DMS53 treated with DMSO at 0.1 percent for 48 hours (cell line): ENCODE measurements around the gene NAV2.
"Not testable (repeated sequence)": the region's sequence is repeated elsewhere in the genome, so short reads cannot be mapped to it uniquely, and the experiment has no call there.

Source experiments
- DNase-seq: peaks from one replicate; lab custom pipeline; 2025; ENCODE audit not compliant: unreplicated experiment; lab: John Stamatoyannopoulos, UW

NAV2 gene

DNA sequence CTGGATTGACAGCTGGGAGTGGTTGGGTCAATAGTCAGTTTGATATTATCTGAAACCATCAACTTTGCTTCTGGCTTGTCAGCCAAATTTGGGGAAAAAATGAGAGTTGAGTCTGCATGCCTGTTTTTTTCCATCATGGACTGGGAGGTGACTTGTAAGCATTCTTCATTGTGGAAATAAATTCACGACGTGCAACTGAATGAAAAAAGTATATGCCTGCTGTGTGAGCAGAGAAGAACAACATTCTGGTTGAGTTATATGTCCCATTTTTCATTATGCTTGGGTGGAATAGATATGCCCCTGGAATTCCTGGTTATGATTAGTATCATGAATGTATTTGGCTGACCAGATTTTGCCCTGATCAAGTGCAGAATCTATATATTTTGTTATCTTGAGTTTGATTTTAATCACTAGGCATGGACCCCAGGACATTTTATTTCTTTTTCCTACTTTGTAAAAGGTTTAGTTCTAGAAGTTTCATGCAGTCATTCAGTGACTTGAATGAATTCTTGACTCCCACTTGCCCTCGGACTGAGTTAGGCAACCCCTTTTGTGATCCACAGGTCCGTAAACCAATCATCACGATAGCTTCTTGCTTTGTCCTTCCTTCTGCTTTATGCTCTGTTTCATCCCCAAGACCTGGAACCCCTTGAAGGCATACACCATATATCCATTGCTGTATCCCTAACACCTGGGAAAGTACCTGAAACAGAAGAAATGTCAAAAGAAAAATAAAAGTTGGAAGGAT is 205.8 kb downstream of the NAV2 start:
- no peak for DNase-seq

DNA sequence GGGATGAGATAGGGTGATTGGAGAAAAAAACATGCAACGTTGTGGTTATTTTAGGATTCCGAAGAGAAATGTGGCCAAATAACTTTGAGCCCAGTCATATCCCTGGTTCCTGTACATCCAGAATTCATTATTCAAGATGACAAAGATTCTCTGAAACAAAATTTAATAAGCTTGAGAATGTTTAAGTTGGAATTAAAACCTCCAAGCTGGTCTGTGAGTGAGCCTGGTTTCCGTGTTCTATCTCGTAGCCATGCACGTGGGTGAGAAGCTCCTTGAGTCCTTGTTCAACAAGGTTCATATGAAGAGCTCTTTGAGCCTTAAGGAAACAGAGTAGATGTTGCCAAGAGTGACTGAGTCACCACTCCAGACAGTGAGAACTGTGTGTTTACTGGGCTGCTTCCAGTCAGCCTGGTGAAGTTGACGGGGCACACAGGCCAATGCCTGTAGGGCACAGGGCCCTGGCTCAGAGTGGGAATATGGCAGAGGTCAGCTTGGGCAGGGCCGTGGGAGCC is 206.5 kb downstream of the NAV2 start:
- DNase-seq = peak; percentile 94

DNA sequence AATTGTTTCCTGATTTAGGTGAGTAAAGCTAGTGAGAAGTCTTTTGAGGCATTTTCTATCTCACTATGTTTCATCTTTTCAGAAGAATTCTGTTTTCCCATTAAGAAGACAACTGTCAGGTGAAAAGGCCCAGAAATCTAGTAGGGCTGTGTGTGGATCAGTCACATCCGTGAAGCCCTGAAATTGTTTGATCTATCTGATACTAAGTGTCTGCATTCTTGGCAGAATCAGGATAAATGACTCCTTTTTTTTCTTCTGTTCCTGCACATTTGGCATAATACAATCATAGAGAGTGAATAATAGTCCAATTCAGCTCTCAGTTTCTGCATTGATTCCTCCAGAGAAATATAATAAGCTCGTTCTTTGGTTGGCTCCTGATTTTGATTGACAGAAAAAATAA is 208.3 kb downstream of the NAV2 start:
- no peak for DNase-seq

DNA sequence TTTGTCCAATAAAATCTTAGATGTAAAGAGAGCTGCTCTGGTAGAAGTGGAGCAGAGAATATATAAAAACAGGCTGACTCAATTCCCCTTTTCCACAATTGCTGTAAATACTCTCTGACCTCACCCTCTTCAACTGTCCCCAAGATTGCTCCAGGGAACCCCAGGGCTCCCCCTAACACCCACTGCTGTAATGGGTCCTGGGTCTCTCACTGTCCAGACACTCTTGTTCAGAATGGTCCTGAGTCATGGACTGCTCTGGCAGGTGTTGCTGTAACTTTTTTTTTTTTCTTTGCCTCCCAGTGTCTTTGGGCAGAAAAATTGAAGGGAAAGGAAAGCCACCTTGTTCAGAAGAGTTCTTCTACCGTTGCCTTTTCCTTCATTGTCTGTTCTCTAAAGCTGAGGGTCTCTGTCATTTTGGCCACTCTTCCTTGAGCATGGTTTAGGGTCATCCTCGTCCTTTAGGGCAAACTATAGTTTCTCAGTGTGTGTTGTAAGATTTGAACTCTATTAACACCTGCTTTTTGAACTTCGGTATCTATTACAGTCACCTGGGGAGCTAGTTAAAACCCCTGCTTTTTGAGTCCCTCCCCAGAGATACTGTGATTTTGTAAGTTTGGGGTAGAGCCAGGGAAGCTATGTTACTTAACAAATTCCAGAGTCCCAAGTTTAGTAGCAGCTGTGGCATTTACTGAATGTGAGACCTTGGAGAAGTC is 209.5 kb downstream of the NAV2 start:
- no peak for DNase-seq

DNA sequence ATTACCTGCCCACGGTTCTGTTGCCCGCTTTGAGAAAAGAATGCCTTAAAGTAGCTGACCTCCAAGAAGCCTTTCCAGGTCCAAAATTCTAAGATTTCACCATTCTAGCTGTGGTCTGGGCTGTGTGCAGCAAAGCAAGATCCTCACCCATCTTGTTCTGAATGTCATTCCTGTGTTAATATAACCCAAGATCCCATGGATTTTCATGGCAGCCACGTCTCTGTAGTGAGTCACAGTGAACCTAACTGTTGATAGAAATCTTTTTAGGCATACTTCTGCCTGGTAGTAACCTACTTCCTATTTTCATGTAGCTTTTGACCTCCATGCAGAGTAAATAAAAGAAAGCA is 210.0 kb downstream of the NAV2 start:
- no peak for DNase-seq

DNA sequence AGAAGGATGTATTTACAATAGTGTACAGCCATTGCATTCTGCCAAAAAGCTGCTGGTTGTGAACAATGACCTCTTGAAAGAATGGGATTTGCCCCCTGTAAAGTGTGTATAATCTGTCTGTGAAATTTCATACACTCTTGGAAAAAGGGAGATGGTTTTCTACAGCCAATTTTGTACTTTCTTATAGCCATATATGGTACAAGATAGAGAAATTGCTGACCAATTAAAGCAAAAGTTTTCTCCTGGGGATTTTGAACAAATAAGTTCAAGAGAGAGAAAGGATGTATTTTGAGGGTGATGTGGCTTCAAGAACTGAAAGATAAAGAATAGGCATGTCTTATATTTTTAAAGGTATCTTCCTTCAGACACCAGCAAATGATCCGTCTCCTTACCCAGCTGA is 211.0 kb downstream of the NAV2 start:
- DNase-seq = no peak

DNA sequence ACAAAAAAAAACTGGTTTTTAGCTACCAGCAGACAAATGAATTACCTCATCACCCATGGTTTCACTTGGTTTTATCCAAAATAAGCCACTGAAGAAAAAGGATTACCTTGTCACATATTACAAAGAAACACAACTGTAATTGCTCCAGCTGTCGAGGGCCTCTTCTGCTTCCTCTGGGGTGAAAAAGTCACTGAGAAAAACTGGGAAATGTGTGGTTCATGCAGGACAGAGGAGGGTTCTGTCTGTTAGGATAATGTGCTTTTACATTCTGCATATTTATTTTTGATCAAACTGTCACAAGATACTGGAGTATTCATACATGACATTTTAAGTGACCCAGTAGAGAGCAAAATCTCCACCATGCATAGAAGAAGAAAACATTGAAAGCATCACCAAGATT is 211.7 kb downstream of the NAV2 start:
- DNase-seq = no peak

DNA sequence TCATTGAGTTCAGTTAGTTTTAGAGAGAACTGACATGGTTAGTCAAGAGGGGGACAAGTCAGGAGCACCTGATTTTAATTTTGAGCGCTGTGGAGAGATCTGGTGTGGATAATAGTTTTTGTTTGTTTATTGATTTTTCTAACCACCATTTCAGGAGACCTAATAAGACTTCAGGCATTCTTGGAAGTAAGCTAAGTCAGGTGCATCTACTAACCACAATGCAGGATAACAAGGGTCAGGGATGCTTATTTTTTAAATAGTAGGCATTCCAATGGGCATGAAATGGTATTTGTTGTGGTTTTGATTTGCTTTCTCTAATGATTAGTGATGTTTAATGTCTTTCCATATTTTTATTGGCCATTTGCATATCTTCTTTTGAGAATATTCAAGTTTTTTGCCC is 212.1 kb downstream of the NAV2 start:
- DNase-seq = no peak

DNA sequence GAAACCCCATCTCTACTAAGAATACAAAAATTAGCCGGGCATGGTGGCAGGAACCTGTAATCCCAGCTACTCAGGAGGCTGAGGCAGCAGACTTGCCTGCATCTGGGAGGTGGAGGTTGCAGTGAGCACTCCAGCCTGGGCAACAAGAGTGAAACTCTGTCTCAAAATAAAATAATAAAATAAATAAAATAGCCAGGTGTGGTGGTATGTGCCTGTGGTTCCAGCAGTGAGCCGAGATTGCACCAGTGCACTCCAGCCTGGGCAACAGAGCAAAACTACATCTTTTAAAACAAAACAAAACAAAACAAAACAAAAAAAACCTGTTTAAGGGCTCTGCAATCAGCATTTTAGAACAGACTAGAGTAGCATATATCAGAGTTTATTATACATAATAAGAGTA is 214.8 kb downstream of the NAV2 start:
- not testable (repeated sequence) for DNase-seq

DNA sequence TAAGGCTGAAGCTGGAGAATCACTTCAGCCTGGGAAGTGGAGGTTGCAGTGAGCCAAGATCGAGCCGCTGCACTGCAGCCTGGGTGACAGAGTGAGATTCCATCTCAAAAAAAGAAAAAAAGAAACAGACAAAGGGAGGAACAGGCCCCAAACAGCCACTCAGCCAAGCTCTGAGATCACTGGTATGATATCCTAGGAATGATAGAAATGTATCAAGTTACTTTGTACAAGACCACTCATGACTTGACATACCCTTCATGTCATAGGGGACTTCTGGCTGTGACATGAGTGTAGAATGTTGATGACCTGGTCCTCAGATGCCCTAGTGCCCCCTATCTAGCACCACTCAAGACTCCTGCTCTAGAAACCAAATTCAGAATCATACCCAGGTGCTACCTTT is 216.5 kb downstream of the NAV2 start:
- DNase-seq = no peak

DNA sequence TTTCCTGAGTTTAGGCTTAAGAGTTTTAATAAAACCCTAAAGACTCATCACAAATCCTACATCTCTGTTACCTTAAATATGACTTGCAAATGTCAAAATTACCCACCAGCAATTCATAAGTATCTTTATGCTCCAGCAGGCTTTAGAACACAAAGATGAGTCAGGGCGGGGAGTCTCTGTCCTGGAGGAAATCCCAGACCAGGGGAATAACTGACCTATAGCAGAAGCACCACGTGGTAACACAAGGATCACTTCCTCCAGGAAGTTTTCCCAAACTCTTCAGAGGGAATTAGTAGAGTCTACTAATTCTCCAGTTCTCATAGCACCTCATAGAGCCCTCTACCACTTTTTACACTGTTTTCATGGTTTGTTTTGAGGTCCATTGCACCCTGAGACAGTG is 217.0 kb downstream of the NAV2 start:
- no peak for DNase-seq

DNA sequence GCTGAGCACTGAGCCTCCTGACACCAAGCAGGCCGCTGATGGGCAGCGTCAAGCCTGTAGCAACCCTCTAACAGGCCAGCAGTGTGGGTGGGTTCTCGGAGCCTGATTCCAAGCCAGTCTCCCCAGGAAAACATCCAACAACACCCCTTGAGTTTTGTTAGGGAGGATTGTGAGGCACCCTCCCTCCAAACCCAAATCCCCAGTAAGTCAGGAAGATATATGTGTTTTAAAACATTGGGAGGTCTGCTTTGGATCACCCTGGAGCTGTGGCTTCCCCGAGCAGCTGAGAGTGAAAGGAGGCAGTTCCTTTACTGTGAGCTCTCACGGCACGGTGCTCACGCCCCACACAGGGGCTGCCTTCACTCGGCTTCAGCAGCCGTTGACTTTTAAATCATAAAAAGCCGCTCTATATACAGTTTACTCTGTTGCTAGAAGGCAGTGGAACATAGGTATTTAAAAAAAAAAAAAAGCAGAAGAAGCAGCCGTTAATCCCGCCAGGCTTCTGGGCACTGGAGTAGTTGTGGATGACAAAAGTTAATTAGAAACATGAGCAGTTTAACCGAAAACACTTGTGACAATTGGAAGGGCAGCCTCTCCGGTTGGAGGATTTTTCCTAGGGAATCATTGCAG is 218.6 kb downstream of the NAV2 start:
- no peak for DNase-seq

DNA sequence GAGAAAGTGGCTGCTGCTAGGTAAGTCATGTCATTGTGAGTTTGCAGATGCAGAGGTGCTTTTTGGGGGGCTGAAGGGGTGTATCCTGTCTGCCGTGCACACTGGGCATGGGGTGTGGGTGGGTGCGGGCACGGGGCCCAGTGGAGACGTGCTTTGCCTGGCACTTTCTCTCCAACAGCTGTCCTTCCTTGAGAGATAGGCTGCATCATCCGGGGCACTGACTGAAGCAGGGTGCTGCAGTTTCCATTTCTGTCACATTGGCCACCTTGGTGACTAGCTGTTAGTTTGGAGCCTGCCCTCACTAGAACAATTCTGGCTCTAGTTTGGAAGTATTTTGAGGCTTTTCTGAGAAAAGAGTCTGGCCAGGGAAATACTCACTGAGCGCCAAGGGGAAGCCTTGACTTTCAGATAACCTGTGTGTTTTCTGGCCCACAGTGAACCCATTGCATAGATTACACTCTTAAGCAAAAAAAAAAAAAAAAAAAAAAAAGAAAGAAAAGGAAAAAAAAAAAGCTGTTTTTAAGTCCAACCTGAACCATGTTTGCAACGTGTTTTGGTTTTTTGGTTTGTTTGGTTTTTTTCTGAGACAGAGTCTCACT is 219.2 kb downstream of the NAV2 start:
- no peak for DNase-seq

DNA sequence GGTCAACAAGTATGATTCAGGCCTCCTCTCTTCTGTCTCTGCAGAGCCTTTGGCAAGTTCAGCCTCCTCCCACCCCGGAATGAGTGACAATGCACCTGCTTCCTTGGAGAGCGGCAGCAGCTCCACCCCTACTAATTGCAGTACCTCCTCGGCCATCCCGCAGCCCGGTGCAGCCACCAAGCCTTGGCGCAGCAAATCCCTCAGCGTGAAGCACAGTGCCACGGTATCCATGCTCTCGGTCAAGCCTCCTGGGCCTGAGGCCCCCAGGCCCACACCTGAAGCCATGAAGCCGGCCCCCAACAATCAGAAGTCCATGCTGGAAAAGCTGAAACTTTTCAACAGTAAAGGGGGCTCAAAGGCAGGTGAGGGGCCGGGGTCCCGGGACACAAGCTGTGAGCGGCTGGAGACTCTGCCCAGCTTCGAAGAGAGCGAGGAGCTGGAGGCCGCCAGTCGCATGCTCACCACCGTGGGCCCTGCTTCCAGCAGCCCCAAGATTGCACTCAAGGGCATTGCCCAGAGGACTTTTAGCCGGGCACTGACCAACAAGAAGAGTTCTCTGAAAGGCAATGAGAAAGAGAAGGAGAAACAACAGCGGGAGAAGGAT is 220.6 kb downstream of the NAV2 start:
- DNase-seq = no peak

DNA sequence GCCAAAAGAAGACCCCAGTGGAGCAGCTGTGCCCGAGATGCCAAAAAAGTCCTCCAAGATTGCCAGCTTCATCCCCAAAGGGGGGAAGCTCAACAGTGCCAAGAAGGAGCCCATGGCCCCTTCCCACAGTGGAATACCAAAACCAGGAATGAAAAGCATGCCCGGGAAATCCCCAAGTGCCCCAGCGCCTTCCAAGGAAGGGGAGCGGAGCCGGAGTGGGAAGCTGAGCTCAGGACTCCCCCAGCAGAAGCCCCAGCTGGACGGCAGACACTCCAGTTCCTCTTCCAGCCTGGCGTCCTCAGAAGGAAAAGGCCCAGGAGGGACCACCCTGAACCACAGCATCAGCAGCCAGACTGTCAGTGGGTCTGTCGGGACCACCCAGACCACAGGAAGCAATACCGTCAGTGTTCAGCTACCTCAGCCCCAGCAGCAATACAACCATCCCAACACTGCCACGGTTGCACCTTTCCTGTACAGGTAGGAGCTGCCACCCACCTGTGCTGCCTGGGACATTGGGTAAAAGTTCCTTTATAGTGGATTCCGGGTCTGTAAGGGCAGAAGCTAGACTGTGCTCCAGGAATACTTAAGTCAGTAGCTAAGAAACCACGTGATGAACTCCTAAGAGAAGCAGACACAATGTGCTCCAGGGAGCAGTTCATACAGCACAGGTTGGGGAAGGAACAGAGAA is 221.3 kb downstream of the NAV2 start:
- no peak for DNase-seq

DNA sequence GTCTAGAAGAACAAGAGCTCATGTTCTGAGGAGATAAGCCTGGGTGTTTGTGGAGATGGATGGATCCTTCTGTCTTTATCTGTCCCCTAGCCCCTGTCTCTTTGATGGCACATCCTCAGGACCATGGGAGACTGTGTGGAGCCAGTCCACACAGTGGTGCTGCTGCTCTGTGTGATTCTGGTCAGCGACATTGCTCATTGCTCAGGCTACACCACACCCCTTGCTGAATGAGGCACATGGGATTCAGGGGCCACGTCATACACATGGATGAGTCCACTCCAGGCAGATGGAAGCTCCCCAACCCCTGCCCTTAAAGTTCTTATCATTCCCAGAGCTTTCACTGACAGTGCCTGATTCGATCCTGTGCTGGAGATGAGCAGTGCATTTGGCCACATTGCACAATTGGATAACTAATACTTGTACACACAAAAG is 222.2 kb downstream of the NAV2 start:
- no peak for DNase-seq

DNA sequence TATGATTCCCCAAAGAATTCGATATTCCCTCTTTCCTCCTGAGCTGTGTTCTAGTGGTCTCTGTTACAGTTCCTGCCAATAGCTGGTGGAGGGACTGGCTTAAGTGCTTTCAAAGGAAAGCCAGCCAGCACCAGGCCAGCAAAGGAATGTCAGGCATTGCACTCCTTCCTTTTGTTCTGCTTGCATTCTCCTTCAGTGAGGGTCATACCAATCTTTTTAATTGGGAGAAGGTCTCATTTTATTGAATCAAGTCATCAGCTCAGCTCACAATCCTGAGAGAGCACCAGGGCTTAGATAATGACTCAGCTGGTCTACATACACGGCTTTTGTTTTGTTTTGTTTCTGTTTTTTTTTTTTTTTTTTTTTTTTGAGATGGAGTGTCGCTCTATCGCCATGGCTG is 222.9 kb downstream of the NAV2 start:
- peak; percentile 13 for DNase-seq

DNA sequence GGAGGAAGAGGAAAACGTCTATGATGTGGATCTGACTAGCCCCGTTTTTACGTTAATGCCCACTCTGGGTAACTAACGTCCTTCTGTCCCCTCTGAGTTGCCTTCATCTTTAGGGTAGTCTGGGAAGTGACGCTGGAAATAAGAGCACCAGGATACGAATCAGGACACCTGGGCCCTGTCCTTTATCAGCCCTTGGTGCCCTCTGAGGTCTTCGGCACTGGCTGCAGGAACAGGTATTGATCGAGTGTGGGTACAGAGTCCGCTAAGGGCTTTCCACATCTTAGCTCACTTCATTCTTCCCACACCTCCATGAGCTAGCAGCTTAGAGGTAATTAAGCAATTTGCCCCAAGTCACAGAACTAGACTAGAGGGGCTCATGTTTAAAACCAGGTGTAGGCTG is 223.8 kb downstream of the NAV2 start:
- no peak for DNase-seq

DNA sequence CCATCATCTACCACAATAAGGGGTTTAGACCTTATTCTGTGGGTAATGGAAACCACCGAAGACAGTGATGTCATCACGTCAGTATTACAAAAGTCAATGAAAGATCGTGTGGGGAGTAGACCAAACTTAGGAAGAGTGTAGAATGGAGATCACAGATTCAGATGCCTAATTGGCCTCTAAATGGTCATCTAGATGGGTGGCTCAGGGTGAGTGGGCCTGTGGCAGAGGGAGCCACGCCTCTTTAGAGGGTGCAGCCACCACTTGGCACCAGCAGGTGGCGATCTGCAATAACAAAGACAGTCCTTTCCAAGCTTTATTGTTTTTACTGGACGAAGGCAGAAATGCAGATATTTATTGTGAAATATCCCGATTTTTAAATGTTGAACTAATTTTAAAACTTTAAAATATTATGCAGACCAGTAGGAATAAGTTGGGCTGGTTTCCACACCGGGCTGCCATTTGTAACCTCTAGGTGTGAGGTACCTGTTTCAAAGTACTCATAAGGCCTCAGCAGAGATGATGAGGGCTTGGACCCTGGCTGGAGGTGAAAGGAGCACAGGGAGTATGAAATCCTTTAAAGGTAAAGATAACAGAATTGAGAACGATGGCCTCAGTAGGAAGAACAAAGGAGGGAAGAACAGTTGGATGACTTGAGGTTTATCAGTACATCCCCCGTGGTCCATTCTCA is 225.7 kb downstream of the NAV2 start:
- peak; percentile 28 for DNase-seq

DNA sequence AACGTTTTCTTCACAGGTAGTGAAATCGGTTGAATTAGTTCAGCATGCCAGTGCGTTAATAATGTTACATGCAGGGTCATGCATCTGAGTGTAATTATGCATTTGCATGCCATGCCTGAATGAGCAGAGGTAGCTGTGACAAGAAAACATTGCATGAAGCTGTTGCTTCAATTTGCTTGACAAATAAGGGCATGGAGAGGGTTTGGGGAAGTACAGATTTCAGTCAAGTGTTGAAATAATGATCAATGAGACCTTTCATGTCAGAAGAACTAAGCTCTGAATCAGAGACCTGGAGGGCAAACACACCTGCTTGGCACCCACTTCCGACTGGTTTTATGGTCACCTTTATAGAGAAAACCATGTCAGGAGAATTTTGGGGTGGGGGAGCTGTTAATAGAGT is 226.2 kb downstream of the NAV2 start:
- DNase-seq = peak; percentile 66
